SHP77 treated with DMSO at 0.1 percent for 48 hours (cell line): ENCODE measurements around the gene PDGFB.

Source experiments
- DNase-seq: peaks from one replicate; lab custom pipeline; 2025; lab: John Stamatoyannopoulos, UW

PDGFB gene

DNA sequence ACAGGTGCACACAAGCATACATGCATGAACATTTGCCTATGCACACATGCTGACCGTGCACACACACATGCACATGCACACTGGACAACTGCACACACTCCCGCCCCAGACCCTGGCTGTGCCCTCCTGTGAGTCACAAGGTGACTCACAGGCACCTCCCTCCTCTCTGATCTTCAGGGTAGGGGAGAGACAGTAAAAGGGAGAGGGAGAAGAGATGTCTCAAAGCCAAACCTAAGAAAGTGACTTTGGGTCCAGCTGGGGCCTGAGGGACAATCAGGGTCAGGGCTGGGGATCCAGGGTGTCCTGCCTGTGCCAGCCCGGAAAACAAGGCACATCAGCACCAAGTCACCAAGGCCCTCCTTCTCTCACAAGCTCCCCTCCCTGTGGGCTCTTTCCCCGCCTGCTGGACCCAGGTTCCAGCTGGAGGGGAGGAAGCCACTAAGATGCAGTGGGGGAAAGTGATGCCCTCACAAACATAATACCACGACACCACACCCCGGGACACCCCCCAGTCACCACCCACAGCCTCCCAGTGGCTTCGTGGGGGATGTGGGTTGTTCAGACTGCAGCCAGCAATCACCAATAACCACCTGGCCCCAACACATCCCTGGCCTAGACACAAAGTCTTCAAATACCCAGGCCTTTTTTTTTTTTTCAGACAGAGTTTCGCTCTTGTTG lies 39.3 kb downstream of the PDGFB start:
- no peak for DNase-seq

DNA sequence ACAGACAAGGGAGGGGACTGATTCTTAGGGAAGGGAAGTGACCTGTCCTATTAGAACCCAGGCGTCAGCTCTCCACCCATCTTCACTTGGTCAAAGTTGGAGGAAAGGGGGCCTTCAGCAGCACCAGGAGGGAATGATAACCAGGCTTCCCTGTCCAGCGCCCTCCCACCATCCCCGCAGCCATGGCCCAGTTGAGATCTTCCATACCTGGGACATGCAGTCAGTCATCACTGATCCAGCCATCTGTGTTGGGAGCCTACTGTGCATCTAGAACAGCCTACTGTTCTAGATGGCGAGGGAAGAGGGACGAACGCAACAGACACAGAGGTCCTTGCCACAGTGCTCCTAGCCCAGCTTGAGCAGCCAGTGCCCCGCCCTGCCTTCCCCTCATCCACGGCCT lies 40.6 kb downstream of the PDGFB start:
- no peak for DNase-seq

DNA sequence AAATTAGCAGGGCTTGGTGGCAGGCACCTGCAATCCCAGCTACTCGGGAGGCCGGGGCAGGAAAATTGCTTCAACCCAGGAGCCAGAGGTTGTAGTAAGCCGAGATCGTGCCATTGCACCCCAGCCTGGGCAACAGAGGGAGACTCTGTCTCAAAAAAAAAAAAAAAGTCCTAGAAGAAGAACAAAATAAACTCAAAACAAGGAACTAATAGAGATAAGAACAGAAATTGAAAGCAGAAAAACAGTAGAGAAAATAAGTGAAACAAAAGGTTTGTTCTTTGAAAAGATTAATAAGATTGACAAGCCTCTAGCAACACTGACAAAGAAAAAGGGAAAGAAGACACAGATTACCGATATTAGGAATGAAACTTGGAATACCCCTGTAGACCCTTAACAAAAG lies 47.2 kb downstream of the PDGFB start:
- DNase-seq = no peak

DNA sequence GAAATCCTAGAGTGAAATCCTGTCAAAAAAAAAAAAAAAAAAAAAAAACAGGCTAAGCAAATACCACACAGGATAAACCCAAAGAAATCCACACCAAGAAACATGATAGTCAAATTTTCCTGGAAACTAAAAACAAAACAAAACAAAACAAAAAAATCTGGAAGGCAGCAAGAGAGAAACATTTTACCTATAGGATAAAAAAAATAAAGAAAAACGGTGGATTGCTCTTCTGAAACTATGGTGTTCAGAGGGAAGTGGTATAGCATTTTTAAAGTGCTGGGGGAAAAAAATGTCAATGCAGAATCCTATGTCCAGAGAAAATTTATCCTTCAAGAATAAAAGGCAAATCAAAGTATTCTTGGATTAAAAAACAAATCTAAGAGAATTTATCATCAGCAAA lies 50.7 kb downstream of the PDGFB start:
- DNase-seq = no peak

DNA sequence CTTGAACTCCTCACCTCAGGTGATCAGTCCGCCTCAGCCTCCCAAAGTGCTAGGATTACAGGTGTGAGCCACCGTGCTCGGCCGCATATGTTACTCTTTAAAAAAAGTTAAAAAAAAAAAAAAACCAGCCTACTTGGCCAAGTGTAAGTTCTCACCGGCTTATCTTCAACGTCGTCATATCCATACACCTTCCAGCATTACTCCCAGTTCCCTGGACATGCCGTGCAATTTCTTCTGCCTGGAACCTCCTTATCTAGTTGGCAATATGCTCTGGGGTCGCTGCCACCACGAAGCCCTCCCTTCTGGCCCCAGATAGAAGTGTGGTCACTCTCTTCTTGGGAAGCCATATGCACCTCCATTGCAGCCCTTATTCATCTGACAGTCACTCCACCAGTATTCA lies 56.0 kb downstream of the PDGFB start:
- DNase-seq = no peak

DNA sequence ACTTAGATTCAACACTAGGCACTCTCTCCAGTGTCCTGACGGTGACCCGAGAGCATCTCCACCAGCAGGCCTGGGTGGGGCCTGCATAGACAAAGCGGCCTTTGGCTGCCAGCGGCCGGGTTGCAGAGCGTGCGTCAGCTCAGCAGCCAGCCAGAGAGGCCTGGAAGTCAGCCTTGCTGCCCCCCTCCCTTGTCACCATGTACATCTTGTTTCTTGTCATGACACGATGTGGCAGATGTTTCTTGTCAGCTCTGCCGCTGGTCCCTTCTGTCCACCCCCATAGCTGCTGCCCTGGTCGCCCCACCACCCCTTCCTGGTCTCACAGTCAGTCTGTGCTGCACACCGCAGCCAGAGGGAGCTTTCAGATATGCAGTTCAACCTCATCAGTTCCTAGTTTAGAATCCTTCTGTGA lies 59.2 kb downstream of the PDGFB start:
- no peak for DNase-seq

DNA sequence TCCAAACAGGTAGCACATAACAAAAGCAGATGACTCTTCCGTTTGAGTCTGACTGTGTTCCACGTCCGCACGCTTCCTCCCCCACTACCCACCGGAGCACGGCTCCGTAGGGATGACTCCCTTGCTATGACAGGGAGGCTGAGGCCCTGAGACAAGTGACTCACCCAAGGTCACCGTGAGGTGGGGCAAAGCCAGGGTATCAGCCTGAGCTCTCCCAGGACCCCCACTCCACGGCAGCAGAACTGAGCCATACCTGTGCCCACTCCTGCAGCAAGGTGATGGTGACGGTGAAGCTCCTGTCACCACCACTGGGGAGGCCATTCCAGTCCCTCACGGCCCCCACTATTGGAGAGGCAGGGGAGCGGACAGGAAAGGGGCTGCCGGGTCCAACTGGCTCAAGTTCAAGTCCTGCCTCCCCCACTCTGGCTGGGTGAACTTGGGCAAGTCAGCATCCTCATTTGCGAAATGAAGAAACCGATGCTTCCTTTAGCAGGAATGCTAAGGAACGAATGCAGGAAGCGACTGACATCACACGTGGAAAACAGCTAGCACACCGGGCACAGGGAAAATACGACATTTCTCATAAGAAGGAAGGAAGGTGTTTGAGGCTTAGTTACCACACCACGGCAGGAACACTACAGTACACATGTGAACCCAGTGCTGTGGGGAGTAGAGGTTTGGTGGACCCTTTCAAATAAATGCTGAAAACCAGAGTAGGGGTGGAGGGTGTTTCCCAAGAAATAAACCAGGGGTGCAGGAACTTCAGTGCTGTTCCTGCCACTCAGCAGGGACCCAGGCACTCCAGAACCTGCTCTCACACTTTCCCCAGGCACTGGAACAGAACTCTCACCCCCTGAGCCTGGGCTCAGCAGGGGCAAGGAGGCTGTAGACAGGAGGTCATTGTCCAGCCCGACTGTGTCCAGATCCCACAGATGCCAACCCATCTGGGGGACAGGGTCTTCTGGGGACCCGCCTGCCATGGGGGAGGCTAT lies 59.9 kb downstream of the PDGFB start:
- no peak for DNase-seq

DNA sequence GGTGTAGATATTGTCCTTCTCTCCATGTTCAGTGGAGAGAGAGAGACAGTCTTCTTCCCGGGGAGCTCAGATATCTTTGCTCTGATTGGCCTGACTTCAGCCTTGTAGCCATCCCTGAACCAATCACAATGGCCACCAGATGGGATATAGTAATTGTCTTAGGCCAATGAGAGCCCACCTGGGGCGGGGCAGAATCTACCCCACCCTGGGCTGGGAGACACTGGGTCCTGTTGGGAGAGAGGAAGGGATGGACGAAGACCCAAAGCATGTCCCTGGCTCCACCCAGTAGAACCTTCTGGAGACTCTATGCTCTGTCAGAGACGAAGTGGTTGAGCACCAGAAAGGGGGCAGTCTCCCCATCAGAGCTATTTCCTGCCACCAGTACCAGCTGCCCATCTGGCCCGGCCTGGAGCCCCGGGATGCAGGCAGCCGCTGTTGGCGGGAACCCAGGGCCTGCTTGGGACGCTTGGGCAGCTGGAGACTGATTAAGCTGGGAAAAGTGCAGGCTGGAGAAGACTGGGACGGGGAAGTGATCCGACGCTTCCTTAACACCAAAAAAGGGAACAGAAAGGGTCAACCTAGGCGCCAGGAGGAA lies 60.7 kb downstream of the PDGFB start:
- no peak for DNase-seq

DNA sequence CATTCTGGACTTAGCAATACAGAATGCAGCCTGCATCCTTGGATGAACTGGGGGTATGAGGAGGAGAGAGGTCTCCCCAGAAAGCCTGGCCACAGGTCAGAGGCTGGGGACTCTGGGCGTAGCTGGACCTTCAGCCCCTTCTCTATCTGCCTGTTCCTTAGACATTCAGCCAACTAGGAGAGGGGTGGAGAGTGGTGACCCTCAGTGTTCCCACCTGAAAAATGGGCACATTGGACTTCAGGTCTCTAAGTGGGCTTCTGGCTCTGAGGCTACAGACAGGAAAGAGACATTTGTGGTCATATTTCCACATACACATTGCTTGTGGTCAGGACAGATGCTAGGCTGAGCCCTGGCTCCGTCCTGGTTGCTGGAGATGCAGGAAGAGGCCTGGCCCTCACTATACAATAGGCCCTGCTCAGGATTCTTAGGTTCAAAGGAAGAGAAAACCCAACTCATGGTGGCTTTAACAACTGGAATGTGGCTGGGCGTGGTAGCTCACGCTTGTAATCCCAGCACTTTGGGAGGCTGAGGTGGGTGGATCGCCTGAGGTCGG lies 62.2 kb downstream of the PDGFB start:
- no peak for DNase-seq

DNA sequence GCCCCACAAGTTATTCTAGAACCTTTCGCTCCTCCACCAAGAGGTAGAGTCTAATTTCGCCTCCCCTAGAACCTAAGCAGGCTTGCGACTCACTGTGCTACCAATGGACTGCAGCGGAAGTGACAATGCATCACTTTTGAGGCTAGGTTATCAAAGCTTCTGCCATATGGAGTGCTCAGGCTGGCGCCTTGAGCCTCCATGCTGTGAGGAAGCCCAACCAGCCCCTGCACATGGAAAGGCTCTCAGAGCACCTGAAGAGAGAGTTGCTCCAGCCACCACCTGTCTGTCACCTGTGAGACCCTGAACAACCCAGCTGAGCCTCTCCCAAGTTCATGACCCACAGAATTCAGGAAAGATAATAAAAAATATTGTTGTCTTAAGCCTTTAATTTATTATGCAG lies 63.0 kb downstream of the PDGFB start:
- DNase-seq = no peak

DNA sequence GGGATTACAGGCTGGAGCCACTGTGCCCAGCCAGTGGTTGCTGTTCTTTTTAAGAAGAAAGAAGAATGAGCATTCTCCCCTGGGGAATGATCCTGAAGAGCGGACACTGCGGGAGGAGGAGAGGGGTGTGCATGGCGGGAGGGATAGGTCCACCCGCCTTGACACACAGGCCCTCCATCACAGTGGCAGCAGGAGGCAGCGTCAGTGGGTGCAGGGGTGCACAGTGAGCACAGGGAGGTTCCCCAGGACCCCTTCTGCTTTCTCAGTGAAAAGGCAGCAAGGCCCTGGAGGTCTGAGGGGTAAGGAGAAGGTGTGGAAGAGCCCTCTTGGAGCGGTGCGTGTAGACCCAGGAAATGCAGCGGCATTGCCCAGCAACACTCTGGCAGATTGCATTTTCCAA lies 63.4 kb downstream of the PDGFB start:
- DNase-seq = no peak

DNA sequence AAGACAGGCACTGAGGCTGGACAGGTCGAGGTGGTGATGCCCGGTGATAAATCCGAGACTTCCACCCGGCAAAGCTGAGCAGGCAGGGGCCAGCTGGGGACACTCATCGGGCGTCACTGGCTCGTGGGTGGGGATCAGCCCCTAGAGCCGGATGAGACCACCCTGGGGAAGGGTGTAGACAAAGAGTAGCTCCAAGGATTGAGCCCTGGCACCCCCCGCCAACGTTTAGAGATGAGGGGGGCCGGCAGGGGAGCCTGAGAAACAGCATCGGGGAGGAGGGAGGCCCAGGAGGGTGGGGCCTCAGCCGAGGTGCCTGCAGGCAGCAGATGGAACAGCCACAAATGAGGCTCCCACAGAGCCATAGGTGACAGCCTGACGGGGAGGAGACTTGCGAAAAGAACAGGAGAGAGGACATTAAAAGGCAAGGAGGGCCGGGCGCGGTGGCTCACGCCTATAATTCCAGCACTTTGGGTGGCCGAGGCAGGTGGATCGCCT lies 64.9 kb downstream of the PDGFB start:
- no peak for DNase-seq

DNA sequence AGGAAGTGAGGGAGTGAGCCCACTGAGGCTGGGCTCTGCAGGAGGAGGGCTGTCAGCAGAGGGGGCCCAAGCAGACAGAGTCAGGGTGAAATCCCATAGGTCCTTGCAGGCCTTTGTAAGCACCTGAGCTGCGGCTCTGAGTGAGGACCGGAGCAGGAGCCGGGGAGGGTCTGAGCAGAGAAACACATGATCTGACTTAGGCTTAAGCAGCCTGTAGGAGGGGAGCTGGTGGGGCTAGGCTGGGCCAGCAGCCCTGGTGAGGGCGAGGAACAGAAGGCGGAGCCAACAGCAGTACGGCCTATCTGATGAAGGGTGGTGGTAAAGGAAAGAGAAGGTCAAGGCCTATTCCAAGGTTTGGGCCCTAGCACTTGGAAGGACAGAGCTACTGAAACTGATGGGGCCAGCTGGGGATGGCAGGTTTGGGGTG lies 65.4 kb downstream of the PDGFB start:
- DNase-seq = no peak

DNA sequence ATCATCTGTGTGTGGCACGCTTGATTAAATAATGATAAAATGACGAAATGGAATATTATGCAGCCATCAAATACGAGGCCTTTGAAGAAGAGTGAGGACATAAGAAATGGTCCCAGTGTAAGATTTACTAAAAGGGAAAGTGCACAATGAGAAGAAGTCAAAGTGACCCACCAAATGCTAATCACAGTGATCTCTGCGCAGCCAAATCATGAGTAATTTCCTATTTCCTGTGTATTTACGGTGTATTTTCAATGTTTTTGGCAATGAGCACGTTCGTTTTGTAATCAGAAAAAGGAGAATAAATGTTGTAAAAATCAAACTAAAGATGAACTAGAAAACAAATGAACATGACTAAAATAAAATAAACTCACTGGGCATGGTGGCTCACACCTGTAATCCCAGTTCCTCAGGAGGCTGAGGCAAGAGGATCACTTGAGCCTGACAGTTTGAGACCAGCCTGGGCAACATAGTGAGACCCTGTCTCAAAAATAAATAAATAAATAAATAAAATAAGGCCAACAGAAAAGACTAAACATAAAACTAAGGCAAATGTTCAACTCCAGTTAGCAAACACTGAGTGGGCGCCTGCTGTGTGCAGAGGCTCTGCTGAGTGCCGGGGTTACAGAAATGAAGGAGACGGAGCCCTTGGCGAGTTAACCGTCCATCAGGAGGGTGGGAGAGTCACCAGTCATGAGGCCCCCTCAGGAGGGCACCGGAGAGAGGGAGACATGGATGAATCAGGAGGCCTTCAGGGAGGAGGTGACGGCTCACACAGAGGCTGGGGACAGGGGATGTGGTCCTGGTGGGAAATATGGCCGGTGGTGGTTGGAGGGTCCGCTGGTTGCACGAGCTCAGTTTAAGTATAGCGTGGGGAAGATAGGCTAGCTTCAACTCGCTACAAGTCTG lies 66.3 kb downstream of the PDGFB start:
- DNase-seq = no peak

DNA sequence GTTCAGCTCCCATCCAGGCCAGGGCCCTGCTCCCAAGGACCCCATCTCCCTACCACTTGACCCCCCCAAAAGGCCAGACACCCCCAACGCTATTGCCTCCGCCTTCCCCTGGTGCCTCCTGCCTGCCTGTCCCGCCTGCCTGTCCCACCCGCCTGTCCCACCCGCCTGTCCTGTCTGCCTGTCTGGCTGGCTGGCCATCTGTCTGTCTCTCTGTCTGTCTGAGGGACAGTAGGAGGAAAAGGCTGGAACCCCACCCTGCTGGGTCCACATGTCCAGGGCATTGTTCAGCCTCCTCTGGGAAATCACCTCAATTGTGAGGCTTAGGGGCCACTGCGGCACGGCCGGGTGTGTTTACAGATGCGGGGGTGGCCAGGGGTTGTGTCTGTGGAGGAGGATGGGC lies 67.0 kb downstream of the PDGFB start:
- DNase-seq = no peak

DNA sequence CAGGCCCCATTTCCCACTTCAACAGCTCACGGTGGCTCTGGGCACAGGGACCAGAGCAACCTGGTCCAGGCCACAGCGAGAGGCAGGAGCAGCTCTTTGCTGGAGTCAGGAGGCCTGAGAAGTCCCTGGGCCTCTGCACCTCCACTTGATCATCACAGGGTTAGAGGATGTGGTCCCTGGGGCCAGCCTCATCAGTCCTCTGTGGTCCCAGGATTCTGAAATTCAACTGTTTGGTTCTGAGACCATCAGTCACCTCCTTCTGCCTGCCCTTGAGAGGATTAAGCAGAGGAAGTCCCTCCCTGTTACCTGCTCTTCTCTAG lies 67.4 kb downstream of the PDGFB start:
- no peak for DNase-seq

DNA sequence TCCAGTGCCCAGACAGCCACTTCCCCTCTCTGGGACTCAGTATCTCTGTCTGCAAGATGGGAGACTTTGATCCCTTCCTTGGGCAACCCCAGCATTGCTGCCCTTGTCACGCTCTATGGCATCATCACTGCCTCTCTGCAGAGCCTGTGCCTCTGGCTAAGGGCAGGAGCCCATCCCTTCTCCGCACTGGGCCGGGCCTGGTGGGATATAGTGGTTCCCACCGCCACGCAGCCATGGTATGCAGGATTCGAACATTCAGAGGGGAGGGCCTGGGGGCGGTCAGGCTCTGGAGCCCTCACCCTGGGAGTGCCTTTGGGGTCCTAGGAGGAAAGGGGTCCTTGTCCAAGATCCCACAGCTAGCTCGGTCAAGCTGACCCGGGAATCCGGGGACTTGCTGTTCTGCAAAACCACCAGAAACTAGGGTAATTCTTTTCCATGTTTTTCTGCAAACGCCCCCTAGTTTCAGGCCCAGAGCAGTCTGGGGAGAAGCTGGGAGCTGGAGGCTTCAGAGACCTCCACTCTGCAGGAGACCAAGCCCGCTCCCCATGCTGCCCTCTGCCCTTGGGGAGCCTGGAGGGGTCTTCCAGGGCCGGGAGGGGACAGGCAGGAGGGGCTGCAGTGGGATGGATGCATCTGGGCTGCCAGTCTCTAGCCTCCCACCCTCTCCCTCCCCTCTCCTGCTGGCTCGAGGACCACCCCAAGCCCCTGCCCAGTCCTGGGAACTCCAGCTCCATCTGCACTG lies 67.9 kb downstream of the PDGFB start:
- DNase-seq = no peak

DNA sequence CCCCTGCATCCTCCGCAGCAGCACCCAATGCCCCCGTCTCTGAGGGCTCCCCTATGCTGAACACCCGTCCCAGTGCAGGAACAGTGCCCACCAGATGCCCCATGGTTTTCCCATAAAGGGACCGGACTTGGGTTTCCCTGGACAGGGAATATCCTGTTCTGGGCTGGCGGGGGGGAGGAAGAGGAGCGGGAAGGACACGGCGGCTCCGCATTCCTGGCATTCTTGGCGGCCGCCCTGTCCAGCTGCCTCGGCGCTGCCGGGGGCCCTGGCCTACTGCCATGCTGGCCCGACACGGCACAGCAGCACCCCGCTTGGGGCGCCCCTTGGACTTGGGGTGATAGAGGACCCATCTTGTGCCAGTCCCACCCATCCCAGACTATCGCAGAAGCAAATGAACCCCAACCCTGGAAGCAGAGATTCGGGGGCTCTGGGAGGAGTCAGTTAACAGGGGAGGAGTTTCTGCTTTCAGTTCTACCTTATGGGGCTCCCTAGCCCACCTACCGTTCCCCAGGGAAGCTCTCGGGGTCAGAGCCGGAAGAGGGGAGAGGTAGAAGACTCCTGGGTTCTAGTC lies 68.6 kb downstream of the PDGFB start:
- DNase-seq = no peak

DNA sequence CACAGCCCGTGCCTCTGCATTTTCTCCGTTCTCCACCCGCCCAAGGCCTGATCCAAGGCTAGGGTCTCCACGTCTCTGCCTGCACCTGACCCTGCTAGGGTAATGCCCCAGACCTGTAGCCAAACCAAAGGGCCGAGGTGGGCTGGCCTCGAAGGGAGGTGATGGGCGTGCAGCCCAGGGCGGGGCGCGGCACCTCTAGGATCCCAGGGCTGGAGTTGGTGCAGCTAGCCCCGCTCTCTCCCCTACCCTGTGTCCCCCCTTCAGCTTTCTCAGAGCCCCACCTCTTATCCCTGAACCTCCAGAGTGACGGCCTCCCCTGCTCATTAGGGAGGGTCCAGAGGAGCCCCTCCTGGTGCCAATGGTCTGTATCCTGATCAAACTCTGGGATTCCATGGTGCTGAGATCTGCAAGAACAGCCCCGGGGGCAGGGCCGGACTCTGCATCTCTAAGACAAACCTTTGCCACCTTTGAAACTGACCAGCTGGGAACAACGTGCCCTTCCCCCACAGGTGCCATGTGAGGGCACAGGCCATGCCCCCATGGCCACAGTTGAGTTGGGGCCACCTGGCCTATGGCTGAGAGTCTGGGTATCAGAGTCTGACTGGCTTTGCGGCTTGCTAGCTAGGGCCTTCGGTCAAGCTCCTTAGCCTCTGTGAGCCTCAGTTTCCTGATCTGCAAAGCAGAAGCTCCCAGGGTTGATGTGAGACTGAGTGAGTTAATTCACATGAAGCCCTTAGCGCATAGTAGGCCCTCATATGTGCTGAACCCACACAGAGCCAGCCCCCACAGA lies 69.2 kb downstream of the PDGFB start:
- DNase-seq = no peak
